ENCODE data around the gene DAGLA. TPM values are rescaled to one million over a fixed set of nuclear protein-coding genes. Genes with fewer than 3 reads are reported as not detected.

The DAGLA gene
- total RNA-seq, 1 experiment from 2014 or later: 4.5 TPM

DNA sequence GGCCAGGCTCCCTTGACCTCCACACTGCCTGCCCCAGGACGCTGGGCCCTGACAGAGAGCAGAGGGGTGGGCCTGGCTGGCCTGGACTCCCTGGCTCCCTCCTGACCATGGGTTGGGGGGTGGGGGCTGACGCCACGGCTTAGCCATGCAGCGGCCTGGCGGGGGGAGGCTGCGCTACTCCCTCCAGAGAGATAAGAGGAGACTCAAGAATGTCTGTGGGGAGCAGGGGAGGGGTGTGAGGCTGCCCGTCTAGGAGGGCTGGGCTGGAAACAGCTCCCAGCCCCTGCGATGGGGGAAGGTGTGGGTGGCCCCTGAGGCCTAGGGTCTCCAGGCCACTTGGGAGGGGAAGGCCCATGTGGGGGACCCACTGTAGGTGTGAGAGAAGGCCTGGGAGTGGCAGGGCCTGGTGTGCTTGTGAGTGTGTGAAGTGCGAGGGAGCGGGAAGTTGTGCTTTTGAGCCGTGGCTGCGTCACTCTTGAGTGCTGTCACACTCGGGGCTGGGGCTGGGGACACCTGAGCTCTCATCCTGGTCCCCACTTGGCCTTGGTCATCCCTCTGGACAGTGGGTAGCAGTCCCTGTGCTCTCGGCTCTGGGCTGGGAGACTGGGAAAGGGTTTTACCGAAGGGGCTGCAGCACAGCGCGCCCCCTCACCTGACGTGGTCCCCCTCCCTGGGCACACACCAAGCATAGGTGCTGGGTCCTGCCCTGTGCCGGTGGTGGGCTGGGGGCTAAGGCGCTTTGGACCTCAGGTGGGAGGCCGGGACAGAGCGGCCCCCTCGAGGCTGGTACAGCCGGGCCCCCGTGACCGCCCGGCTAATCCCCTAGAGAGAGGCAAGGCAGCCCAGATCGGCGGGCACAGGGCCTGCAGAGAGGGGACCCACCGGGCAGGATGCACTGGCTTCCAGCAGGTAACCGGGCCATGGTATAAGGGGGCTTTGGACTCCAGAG is 74.6 kb downstream of the DAGLA start:
- Histone ChIP-seq H4K8ac (replicated peaks; ENCODE audit: insufficient read length, low read depth, low read length) (no peak overlapping the region), H4K91ac (ENCODE audit: insufficient read length, low read depth, low read length) (no peak overlapping the region), H3K23ac (ENCODE audit: insufficient read length, low read depth, low read length) (no peak overlapping the region), H3K27me3 (ENCODE audit: insufficient read depth, low read length) (peaks cover 8% of the 10 kb centered on the region; the same call in 1 of the 2 replicates), H3K14ac (ENCODE audit: insufficient read depth, low read length) (no peak overlapping the region), H3K9ac (ENCODE audit: extremely low read depth, insufficient read length, low read length) (no peak overlapping the region), H3K4me1 (ENCODE audit: insufficient read depth, low read length) (peaks cover 4% of the 10 kb centered on the region; the same call in 1 of the 2 replicates), H4K20me1 (ENCODE audit: control insufficient read depth, insufficient read depth, insufficient read length) (no peaks in the 10 kb centered on the region), H3K79me2 (ENCODE audit: insufficient read depth, low read length) (no peaks in the 10 kb centered on the region), H2BK5ac (ENCODE audit: insufficient read length, low read length) (no peak overlapping the region), H2AFZ (ENCODE audit: low read length) (no peak overlapping the region), H3K4ac (ENCODE audit: low read depth, low read length) (no peak overlapping the region), H2BK15ac (ENCODE audit: low read depth, low read length) (no peak overlapping the region), H4K5ac (ENCODE audit: insufficient read length, low read depth, low read length) (no peak overlapping the region), H3K56ac (ENCODE audit: insufficient read length, low read depth, low read length) (no peak overlapping the region), H2AK5ac (ENCODE audit: insufficient read length, low read length) (no peak overlapping the region), H3K79me1 (ENCODE audit: insufficient read depth, low read depth, low read length, poor library complexity, severe bottlenecking) (no peaks in the 10 kb centered on the region), H3K4me2 (ENCODE audit: insufficient read depth, insufficient read length, low read length) (no peak overlapping the region), H2BK120ac (ENCODE audit: low read depth, low read length, poor library complexity, severe bottlenecking) (no peak overlapping the region), H2BK12ac (ENCODE audit: insufficient read length, low read depth, low read length) (no peak overlapping the region), H2BK20ac (ENCODE audit: low read depth, low read length, poor library complexity, severe bottlenecking) (no peak overlapping the region), H3K18ac (ENCODE audit: insufficient read length, low read depth, low read length) (no peak overlapping the region), H3T11ph (ENCODE audit: low read length) (no peak overlapping the region), H3K27ac (ENCODE audit: insufficient read length, low read depth, low read length) (no peak overlapping the region), H3K9me3 (ENCODE audit: control insufficient read depth, low read depth, low read length) (no peaks in the 10 kb centered on the region), H3K23me2 (ENCODE audit: insufficient read length, low read depth, low read length, poor library complexity, severe bottlenecking) (peaks cover 5% of the 10 kb centered on the region)
- Mint-ChIP-seq H3K9me3 (peaks cover 0 to 3% of the 10 kb centered on the region in 2 experiments; a peak in 1 of 5 replicates), H3K4me3 (no peak overlapping the region), H3K36me3 (ENCODE audit: insufficient read depth in 1 of 3, low read depth in 3 of 3) (no peaks in the 10 kb centered on the region), H3K27ac (no peak overlapping the region; a peak in 1 of 7 replicates), H3K4me1 (peaks cover 46 to 59% of the 10 kb centered on the region in 2 experiments), H3K27me3 (ENCODE audit: low read depth) (peaks cover 35% of the 10 kb centered on the region)
- no peak for DNase-seq
- TF ChIP-seq, protein P1, sequence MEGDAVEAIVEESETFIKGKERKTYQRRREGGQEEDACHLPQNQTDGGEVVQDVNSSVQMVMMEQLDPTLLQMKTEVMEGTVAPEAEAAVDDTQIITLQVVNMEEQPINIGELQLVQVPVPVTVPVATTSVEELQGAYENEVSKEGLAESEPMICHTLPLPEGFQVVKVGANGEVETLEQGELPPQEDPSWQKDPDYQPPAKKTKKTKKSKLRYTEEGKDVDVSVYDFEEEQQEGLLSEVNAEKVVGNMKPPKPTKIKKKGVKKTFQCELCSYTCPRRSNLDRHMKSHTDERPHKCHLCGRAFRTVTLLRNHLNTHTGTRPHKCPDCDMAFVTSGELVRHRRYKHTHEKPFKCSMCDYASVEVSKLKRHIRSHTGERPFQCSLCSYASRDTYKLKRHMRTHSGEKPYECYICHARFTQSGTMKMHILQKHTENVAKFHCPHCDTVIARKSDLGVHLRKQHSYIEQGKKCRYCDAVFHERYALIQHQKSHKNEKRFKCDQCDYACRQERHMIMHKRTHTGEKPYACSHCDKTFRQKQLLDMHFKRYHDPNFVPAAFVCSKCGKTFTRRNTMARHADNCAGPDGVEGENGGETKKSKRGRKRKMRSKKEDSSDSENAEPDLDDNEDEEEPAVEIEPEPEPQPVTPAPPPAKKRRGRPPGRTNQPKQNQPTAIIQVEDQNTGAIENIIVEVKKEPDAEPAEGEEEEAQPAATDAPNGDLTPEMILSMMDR (conservative IDR thresholded peaks at IDR 0.05): no peak
- WGBS (ENCODE audit: extremely low coverage, insufficient read length, low lambda C conversion rate): no CpG with 5 or more reads among the region's 31 CpGs

All from H9 (cell line).